ENCODE results near the gene HSH2D.

The HSH2D gene

DNA sequence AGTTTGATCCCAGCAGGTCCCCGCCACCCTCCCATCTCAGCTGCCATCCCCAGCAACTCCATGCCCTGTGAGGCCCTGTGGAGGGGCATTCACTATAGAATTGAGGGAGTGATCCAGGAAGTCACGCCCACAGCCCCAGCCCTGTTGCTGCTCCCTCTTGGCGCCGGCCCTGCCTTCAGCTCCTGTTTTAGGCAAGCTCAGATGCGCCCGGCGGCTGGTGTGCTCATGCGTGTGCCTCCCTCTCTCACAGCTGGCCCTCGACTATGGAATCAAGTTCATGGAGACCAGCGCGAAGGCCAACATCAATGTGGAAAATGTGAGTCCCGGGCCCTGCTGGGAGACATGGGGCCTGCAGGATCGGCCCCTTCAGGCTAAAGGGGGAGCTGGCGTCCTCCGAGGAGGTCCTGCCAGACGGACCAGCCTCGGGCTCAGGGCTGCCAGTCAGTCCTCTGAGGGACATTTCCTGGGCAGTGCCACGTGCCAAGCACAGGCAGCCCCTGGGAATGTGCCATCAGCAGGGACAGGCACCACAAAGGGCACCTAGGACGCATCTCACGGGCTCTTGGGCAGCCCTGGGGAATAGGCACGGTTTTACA, 15.6 kb upstream of the HSH2D start:
- peaks cover 68 to 99% of the 10 kb centered on the region in 2 donors for H3K36me3 ChIP-seq (replicated peaks in 1 of 2; ENCODE audit: control insufficient read depth in 2 of 2, insufficient read depth in 2 of 2, low read length in 2 of 2)
- H4K91ac ChIP-seq (ENCODE audit: low read depth, low read length, poor library complexity) = no peak overlapping the region
- no peak overlapping the region for H3K23ac ChIP-seq (ENCODE audit: low read depth, low read length, poor library complexity)
- no peak overlapping the region for H3K27ac ChIP-seq (replicated peaks; ENCODE audit: low read length)
- no peaks in the 10 kb centered on the region for H3K27me3 ChIP-seq (ENCODE audit: control insufficient read depth in 3 of 3, insufficient read depth in 3 of 3, low read depth in 1 of 3, low read length in 3 of 3)
- H2AK5ac ChIP-seq (ENCODE audit: low read depth, low read length) = no peak overlapping the region
- H3K4me3 ChIP-seq (ENCODE audit: low read length in 2 of 2) = no peak overlapping the region
- H2BK15ac ChIP-seq (ENCODE audit: low read length) = no peak overlapping the region
- peaks cover 3% of the 10 kb centered on the region for H3K79me1 ChIP-seq (ENCODE audit: low read depth, low read length)
- no peak overlapping the region for H2AFZ ChIP-seq (ENCODE audit: low read length)
- H2BK5ac ChIP-seq (ENCODE audit: low read length) = no peak overlapping the region
- WGBS, 2 donors (ENCODE audit: extremely low coverage in 2 of 2, insufficient read length in 2 of 2, insufficient replicate concordance in 1 of 2) = no CpG with 5 or more reads among the region's 21 CpGs
- no peak overlapping the region for H4K8ac ChIP-seq (ENCODE audit: low read depth, low read length)
- no peak overlapping the region for H2BK120ac ChIP-seq (ENCODE audit: low read depth, low read length)
- H3K9me3 ChIP-seq (replicated peaks in 1 of 2; ENCODE audit: control insufficient read depth in 2 of 2, insufficient read depth in 1 of 2, low read depth in 1 of 2, low read length in 2 of 2) = peaks cover 0 to 4% of the 10 kb centered on the region in 2 donors
- H2BK12ac ChIP-seq (ENCODE audit: low read length) = peak overlapping the region; percentile 41
- H3K18ac ChIP-seq (ENCODE audit: low read length) = no peak overlapping the region
- H3K4me2 ChIP-seq (ENCODE audit: insufficient read depth, low read length, poor library complexity, severe bottlenecking) = no peak overlapping the region
- no peak overlapping the region for H3K9ac ChIP-seq (ENCODE audit: low read depth, low read length, poor library complexity)
- no peak for DNase-seq (ENCODE audit: low spot score)
- H3K4ac ChIP-seq (ENCODE audit: low read length) = no peak overlapping the region
- H3K4me1 ChIP-seq (ENCODE audit: control insufficient read depth in 2 of 2, insufficient read depth in 1 of 2, low read depth in 1 of 2, low read length in 2 of 2) = no peaks in the 10 kb centered on the region
- no peak overlapping the region for H3K14ac ChIP-seq (ENCODE audit: low read length)

GRCh38 chr19:16131648-16132047, 11.8 kb upstream of the HSH2D start:
- Histone ChIP-seq H3K9ac (ENCODE audit: low read depth, low read length, poor library complexity) (peak overlapping the region; percentile 25), H3K14ac (ENCODE audit: low read length) (no peak overlapping the region), H3K18ac (ENCODE audit: low read length) (no peak overlapping the region), H3K4ac (ENCODE audit: low read length) (no peak overlapping the region), H2AK5ac (ENCODE audit: low read depth, low read length) (no peak overlapping the region), H3K79me1 (ENCODE audit: low read depth, low read length) (no peaks in the 10 kb centered on the region), H2BK120ac (ENCODE audit: low read depth, low read length) (no peak overlapping the region), H4K91ac (ENCODE audit: low read depth, low read length, poor library complexity) (no peak overlapping the region), H3K9me3 (replicated peaks in 1 of 2; ENCODE audit: control insufficient read depth in 2 of 2, insufficient read depth in 1 of 2, low read depth in 1 of 2, low read length in 2 of 2) (peaks cover 0 to 3% of the 10 kb centered on the region in 2 donors), H3K23ac (ENCODE audit: low read depth, low read length, poor library complexity) (no peak overlapping the region), H3K4me1 (ENCODE audit: control insufficient read depth in 2 of 2, insufficient read depth in 1 of 2, low read depth in 1 of 2, low read length in 2 of 2) (no peaks in the 10 kb centered on the region), H4K8ac (ENCODE audit: low read depth, low read length) (no peak overlapping the region), H3K27ac (replicated peaks; ENCODE audit: low read length) (no peak overlapping the region), H3K4me3 (ENCODE audit: low read length in 2 of 2) (peak overlapping the region in 1 of 2 donors; percentile 63), H2BK12ac (ENCODE audit: low read length) (no peak overlapping the region), H3K27me3 (ENCODE audit: control insufficient read depth in 3 of 3, insufficient read depth in 3 of 3, low read depth in 1 of 3, low read length in 3 of 3) (no peaks in the 10 kb centered on the region), H2AFZ (ENCODE audit: low read length) (no peak overlapping the region), H3K36me3 (replicated peaks in 1 of 2; ENCODE audit: control insufficient read depth in 2 of 2, insufficient read depth in 2 of 2, low read length in 2 of 2) (peaks cover 56 to 80% of the 10 kb centered on the region in 2 donors), H2BK15ac (ENCODE audit: low read length) (no peak overlapping the region), H2BK5ac (ENCODE audit: low read length) (no peak overlapping the region), H3K4me2 (ENCODE audit: insufficient read depth, low read length, poor library complexity, severe bottlenecking) (no peak overlapping the region)
- WGBS, 2 donors (ENCODE audit: extremely low coverage in 2 of 2, insufficient read length in 2 of 2, insufficient replicate concordance in 1 of 2) = 100% methylated on average over 1 of the region's 3 CpGs; no CpG with 5 or more reads in 1 of the 2 donors
- DNase-seq (ENCODE audit: low spot score) = no peak

DNA sequence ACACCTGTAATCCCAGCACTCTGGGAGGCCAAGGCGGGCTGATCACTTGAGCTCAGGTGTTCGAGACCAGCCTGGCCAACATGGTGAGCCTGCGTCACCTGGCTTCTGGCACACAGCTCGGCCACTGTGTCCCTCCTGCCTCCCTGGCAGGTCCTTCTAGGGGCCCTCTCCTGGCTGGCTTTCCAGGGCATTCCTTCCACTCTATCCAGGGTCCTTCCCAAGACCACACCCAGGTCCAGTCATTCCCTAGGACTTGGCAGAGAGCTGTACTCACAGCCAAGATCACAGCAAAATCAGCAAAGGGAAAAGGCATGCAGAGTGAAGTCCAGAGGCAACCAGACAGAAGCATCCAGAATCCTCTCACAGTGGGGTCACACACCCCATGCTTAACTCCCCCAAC, 9.7 kb upstream of the HSH2D start:
- Histone ChIP-seq H3K4ac (ENCODE audit: low read length) (no peak overlapping the region), H2BK120ac (ENCODE audit: low read depth, low read length) (no peak overlapping the region), H2AK5ac (ENCODE audit: low read depth, low read length) (no peak overlapping the region), H3K36me3 (replicated peaks in 1 of 2; ENCODE audit: control insufficient read depth in 2 of 2, insufficient read depth in 2 of 2, low read length in 2 of 2) (peaks cover 39 to 58% of the 10 kb centered on the region in 2 donors), H3K4me3 (ENCODE audit: low read length in 2 of 2) (no peak overlapping the region), H3K14ac (ENCODE audit: low read length) (no peak overlapping the region), H4K91ac (ENCODE audit: low read depth, low read length, poor library complexity) (no peak overlapping the region), H3K9me3 (replicated peaks in 1 of 2; ENCODE audit: control insufficient read depth in 2 of 2, insufficient read depth in 1 of 2, low read depth in 1 of 2, low read length in 2 of 2) (peaks cover 0 to 3% of the 10 kb centered on the region in 2 donors), H3K27me3 (ENCODE audit: control insufficient read depth in 3 of 3, insufficient read depth in 3 of 3, low read depth in 1 of 3, low read length in 3 of 3) (no peaks in the 10 kb centered on the region), H3K23ac (ENCODE audit: low read depth, low read length, poor library complexity) (no peak overlapping the region), H2AFZ (ENCODE audit: low read length) (no peak overlapping the region), H2BK5ac (ENCODE audit: low read length) (peak overlapping the region; percentile 62), H3K27ac (replicated peaks; ENCODE audit: low read length) (no peak overlapping the region), H3K79me1 (ENCODE audit: low read depth, low read length) (no peaks in the 10 kb centered on the region), H3K4me2 (ENCODE audit: insufficient read depth, low read length, poor library complexity, severe bottlenecking) (no peak overlapping the region), H3K4me1 (ENCODE audit: control insufficient read depth in 2 of 2, insufficient read depth in 1 of 2, low read depth in 1 of 2, low read length in 2 of 2) (no peaks in the 10 kb centered on the region), H3K9ac (ENCODE audit: low read depth, low read length, poor library complexity) (no peak overlapping the region), H4K8ac (ENCODE audit: low read depth, low read length) (no peak overlapping the region), H3K18ac (ENCODE audit: low read length) (no peak overlapping the region), H2BK15ac (ENCODE audit: low read length) (no peak overlapping the region), H2BK12ac (ENCODE audit: low read length) (no peak overlapping the region)
- no peak for DNase-seq (ENCODE audit: low spot score)
- WGBS, 2 donors (ENCODE audit: extremely low coverage in 2 of 2, insufficient read length in 2 of 2, insufficient replicate concordance in 1 of 2) = no CpG with 5 or more reads among the region's 4 CpGs

DNA sequence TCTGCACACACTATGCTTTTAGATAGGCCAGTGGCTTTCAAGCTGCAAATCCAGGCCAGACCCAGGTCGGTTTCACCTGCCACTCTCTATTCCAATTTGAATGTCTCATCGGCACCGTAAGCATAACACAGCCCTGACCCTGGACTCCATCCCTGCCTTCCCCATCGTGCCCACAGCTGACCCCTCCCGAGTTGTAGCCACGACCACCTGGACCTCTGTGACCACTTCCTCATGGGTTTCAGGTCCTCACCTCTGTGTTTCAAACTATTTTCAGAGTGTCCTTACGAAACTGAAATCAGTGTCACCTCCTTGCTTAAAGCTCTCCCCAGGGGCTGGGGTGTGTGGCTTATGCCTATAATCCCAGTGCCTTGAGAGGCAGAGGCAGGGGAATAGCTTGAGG, 9.0 kb upstream of the HSH2D start:
- H3K79me1 ChIP-seq (ENCODE audit: low read depth, low read length) = no peaks in the 10 kb centered on the region
- H3K9ac ChIP-seq (ENCODE audit: low read depth, low read length, poor library complexity) = no peak overlapping the region
- H3K36me3 ChIP-seq (replicated peaks in 1 of 2; ENCODE audit: control insufficient read depth in 2 of 2, insufficient read depth in 2 of 2, low read length in 2 of 2) = peaks cover 34 to 51% of the 10 kb centered on the region in 2 donors
- H2BK12ac ChIP-seq (ENCODE audit: low read length) = no peak overlapping the region
- no peak overlapping the region for H3K23ac ChIP-seq (ENCODE audit: low read depth, low read length, poor library complexity)
- no peak overlapping the region for H2BK15ac ChIP-seq (ENCODE audit: low read length)
- H3K14ac ChIP-seq (ENCODE audit: low read length) = peak overlapping the region; percentile 38
- H3K27ac ChIP-seq (replicated peaks; ENCODE audit: low read length) = no peak overlapping the region
- no peak overlapping the region for H2BK5ac ChIP-seq (ENCODE audit: low read length)
- no peak overlapping the region for H3K4me3 ChIP-seq (ENCODE audit: low read length in 2 of 2)
- H2AK5ac ChIP-seq (ENCODE audit: low read depth, low read length) = no peak overlapping the region
- no peak overlapping the region for H3K18ac ChIP-seq (ENCODE audit: low read length)
- no peak overlapping the region for H3K4ac ChIP-seq (ENCODE audit: low read length)
- H2AFZ ChIP-seq (ENCODE audit: low read length) = no peak overlapping the region
- no peaks in the 10 kb centered on the region for H3K4me1 ChIP-seq (ENCODE audit: control insufficient read depth in 2 of 2, insufficient read depth in 1 of 2, low read depth in 1 of 2, low read length in 2 of 2)
- no peak overlapping the region for H3K4me2 ChIP-seq (ENCODE audit: insufficient read depth, low read length, poor library complexity, severe bottlenecking)
- H4K91ac ChIP-seq (ENCODE audit: low read depth, low read length, poor library complexity) = no peak overlapping the region
- no peak for DNase-seq (ENCODE audit: low spot score)
- WGBS, 2 donors (ENCODE audit: extremely low coverage in 2 of 2, insufficient read length in 2 of 2, insufficient replicate concordance in 1 of 2) = no CpG with 5 or more reads among the region's 7 CpGs
- H4K8ac ChIP-seq (ENCODE audit: low read depth, low read length) = no peak overlapping the region
- no peak overlapping the region for H2BK120ac ChIP-seq (ENCODE audit: low read depth, low read length)
- H3K9me3 ChIP-seq (replicated peaks in 1 of 2; ENCODE audit: control insufficient read depth in 2 of 2, insufficient read depth in 1 of 2, low read depth in 1 of 2, low read length in 2 of 2) = peaks cover 0 to 3% of the 10 kb centered on the region in 2 donors
- H3K27me3 ChIP-seq (ENCODE audit: control insufficient read depth in 3 of 3, insufficient read depth in 3 of 3, low read depth in 1 of 3, low read length in 3 of 3) = no peaks in the 10 kb centered on the region

Measured in neuronal stem cell (in vitro differentiated cells).